ENCODE data around the gene KRTAP10-1. TPM values are rescaled to one million over a fixed set of nuclear protein-coding genes. Genes with fewer than 3 reads are reported as not detected.

The KRTAP10-1 gene
- total RNA-seq, 1 experiment from 2014 or later, result not detected

- Mint-ChIP-seq H3K27me3 (ENCODE audit: insufficient read depth, unreplicated experiment) (peaks cover 22% of the 10 kb centered on the region), H3K4me3 (ENCODE audit: unreplicated experiment) (no peak overlapping the region), H3K36me3 (ENCODE audit: insufficient read depth, unreplicated experiment) (no peaks in the 10 kb centered on the region), H3K9me3 (ENCODE audit: unreplicated experiment) (peaks cover 23% of the 10 kb centered on the region), H3K4me1 (ENCODE audit: insufficient read depth, unreplicated experiment) (no peaks in the 10 kb centered on the region), H3K27ac (ENCODE audit: low read depth, unreplicated experiment) (no peak overlapping the region)
- POLR2A ChIA-PET, result interaction anchor here (1.0 kb wide), 1 partner anchor 85 kb away, joined by 3 read pairs; no protein-coding TSS in a partner anchor
- CTCF ChIA-PET, result interaction anchor here (0.6 to 0.8 kb wide), 2 partner anchors 245 to 305 kb away, joined by 3 to 4 read pairs; partner anchors contain the start of gene UBE2G2
- intact Hi-C loops (cut with micrococcal nuclease), result no loop called here
- TF ChIP-seq CTCF (IDR thresholded peaks at IDR 0.05; ENCODE audit: unreplicated experiment), result no peak
- no peak for DNase-seq (ENCODE audit: unreplicated experiment)
- BruUV-seq (replicated peaks), result no TSS peak
Observed at GRCh38 chr21:44496564-44497550, 43.1 kb downstream of the KRTAP10-1 start.

GRCh38 chr21:44495611-44496563, 44.1 kb downstream of the KRTAP10-1 start:
- H3K36me3 Mint-ChIP-seq (ENCODE audit: insufficient read depth, unreplicated experiment), result no peaks in the 10 kb centered on the region
- CTCF ChIA-PET, result interaction anchor here (1.0 to 1.4 kb wide), 2 partner anchors 10 to 15 kb away, joined by 3 to 7 read pairs; no protein-coding TSS in a partner anchor

GRCh38 chr21:44494956-44495355, 45.0 kb downstream of the KRTAP10-1 start:
- H3K4me3 Mint-ChIP-seq (ENCODE audit: unreplicated experiment), result no peak overlapping the region
- no peak for TF ChIP-seq CTCF (IDR thresholded peaks at IDR 0.05; ENCODE audit: unreplicated experiment)
- H3K36me3 Mint-ChIP-seq (ENCODE audit: insufficient read depth, unreplicated experiment), result no peaks in the 10 kb centered on the region
- intact Hi-C loops (cut with micrococcal nuclease), result no loop called here
- no peak for DNase-seq (ENCODE audit: unreplicated experiment)
- no peaks in the 10 kb centered on the region for H3K4me1 Mint-ChIP-seq (ENCODE audit: insufficient read depth, unreplicated experiment)
- no TSS peak for BruUV-seq (replicated peaks)
- H3K27ac Mint-ChIP-seq (ENCODE audit: low read depth, unreplicated experiment), result no peak overlapping the region
- POLR2A ChIA-PET, result no interaction called here
- H3K9me3 Mint-ChIP-seq (ENCODE audit: unreplicated experiment), result peaks cover 25% of the 10 kb centered on the region
- CTCF ChIA-PET, result interaction anchor here (0.6 to 1.9 kb wide), 6 partner anchors 9 to 309 kb away, joined by 3 to 7 read pairs (median 4); no protein-coding TSS in a partner anchor
- H3K27me3 Mint-ChIP-seq (ENCODE audit: insufficient read depth, unreplicated experiment), result peaks cover 16% of the 10 kb centered on the region

More at GRCh38 chr21:44495611-44496563, 44.1 kb downstream of the KRTAP10-1 start:
- no TSS peak for BruUV-seq (replicated peaks)
- peaks cover 22% of the 10 kb centered on the region for H3K27me3 Mint-ChIP-seq (ENCODE audit: insufficient read depth, unreplicated experiment)
- no peak overlapping the region for H3K27ac Mint-ChIP-seq (ENCODE audit: low read depth, unreplicated experiment)
- intact Hi-C loops (cut with micrococcal nuclease), result no loop called here
- no peak overlapping the region for H3K4me3 Mint-ChIP-seq (ENCODE audit: unreplicated experiment)
- H3K4me1 Mint-ChIP-seq (ENCODE audit: insufficient read depth, unreplicated experiment), result no peaks in the 10 kb centered on the region
- H3K9me3 Mint-ChIP-seq (ENCODE audit: unreplicated experiment), result peaks cover 25% of the 10 kb centered on the region
- TF ChIP-seq CTCF (IDR thresholded peaks at IDR 0.05; ENCODE audit: unreplicated experiment), result no peak
- POLR2A ChIA-PET, result no interaction called here
- DNase-seq (ENCODE audit: unreplicated experiment), result no peak

Measured in MCF 10A (cell line).